HG03571 (cell line): ENCODE results near the gene ZBTB20.
A peak's percentile ranks its signal among the peaks of the same experiment; 100 is the strongest.
"Not testable (repeated sequence)": the region's sequence is repeated elsewhere in the genome, so short reads cannot be mapped to it uniquely, and the experiment has no call there.

Source experiments
- ATAC-seq: cut with Tn5 transposase; IDR thresholded peaks from one replicate; pipeline ENCODE4 v1.9.1; 2021; ENCODE audit not compliant: unreplicated experiment

ZBTB20 gene

DNA sequence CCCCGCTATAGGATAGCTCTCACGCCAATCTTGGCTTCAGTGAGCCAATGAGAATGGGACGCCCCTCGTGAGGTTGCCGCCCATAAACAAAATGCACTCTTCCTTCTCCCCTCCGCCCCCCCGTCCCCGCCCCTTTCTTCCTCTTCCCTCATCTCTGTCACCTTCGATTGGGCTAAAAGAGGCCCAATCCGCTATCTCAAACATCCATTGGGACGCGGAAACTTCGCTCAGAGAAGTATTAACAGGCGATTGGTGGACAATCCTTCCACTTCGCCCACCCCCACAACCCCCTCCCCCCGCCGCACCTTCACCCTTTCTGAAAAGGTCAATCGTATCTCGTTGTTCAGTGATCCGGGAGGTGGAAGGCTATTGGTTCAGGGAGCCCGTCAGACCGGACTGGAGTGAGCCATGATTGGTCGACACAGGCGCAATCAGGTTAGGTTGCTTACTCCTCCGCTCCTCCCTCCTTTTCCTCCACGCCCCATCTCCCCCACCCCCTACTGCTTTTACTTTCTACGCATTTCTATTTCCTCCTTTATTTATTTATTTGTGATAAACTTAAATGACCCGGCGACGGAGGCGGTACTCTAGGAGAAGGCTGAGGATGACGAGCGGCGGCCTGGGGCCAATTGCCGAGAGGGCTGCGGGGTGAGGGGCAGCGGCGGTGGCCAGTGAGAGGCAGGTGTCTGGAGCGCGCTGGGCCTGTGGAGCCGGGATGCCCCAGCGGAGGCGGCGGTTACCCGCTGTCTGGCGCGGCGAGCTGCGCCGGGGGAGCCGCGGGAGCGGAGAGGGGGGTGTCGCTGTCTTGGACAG, 447 bp upstream of the ZBTB20 start:
- peak; percentile 79 for ATAC-seq

DNA sequence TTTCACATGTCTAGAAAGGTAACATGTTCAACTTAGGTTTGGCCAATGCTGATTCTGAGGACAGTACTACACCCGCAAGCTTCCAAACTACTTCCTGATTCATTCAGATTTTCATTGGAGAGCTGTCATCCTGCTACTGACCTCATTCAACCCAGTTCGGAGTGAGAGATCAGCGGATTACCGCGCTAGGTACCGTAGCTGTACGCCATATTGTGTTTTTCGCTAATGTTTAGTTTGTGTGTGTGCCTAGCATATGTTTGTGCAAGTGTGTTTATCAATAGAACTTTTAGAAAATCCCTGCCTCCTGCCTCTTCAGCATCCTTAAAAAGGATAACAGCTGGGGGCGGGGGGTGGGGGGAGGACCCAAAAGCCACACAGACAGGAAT, 1.1 kb downstream of the ZBTB20 start:
- no peak for ATAC-seq

DNA sequence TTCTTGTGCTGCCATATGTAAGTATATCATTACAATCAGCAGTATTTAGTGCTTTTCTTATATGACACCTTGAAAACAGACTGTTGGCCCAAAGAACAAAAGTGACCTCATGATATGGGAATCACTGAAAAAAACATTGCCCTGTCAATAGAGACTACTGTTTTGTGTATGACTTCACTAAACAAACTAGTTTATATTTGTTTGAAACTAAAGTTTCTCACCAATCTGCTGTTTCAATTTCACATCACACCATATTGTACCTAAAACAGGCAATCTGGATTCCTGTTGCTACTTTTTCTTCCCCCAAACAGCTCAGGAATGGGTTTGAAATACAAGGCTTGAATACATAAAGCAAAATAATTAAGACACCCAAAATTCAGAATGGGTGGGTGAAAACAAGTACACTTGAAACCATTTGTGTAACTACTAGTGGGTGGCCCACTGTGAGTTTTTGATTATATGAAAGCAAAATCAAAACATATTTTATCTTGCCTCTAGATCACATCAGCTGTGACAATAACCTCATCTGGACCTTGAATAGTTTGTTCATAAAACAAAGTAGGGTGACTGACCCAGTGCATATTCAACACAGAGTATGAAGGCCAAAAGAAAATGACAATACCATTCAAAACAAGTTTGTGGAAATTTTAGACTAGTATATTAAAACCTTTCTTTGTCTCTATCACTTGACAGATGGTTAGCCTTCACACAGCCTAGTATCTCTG, 5.9 kb downstream of the ZBTB20 start:
- ATAC-seq: no peak

DNA sequence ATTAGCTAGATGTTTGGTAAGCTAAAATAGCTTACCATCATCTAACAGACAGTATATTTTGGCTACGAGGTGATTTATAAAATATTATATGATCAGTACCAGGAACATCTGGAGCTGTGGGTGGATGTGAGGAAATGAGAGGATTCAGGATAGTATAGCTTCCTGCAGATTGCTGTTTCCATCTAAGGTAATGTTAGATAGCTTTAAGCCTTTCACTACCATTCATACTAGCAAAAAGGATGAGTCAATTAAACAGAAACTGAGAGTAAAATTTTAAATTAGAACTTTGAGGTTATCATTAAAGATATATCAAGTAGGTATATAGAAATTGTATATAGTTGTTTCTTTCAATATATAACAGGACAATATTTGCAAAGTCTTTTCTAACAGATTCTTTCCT, 8.0 kb downstream of the ZBTB20 start:
- ATAC-seq: no peak

DNA sequence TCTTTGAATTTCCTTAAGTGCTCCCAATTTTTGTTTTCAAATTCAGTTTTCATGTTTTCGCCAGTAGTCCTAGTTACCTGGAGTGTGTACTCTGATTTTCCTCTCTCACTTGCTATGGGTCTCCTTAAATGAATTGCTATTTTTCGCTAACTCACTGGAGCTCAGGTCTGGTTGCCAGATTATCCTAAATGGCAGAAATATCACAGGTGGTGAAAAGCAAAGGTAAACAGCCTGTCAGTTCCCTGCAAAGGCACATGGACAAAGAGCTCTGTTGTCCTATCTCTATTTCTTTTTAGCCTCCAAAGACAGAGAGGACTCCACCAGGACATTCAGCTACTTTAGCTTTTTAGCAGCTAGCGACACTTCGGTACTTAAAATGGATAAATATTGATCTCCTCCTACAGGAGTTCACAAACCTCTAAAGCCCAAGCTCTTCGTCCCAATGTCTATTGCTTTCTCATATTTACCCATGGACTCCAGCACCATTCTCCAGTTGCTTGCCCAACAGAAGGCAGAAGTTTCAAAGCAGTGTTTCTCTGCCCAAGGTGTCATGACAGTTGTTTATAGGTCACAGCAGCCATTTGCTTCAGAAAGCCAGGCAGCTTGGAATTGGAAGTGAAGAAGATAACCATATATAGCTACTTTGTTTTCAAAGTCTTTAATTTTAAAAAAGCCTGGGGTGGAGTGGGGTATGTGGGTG, 12.3 kb downstream of the ZBTB20 start:
- ATAC-seq: no peak

DNA sequence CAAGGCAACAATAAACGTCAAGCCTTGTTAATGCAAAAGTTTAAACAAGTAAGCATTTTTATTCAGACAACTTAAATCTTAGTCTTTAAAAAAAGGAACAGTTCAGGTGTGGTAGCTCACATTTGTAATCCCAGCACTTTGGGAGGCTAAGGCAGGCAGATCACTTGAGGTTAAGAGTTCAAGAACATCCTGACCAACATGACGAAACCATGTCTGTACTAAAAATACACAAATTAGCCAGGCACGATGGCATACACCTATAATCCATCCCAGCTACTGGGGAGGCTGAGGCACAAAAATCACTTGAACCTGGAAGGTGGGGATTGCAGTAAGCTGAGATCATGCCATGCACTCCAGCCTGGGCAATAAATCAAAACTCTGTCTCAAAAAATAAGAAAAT, 19.9 kb downstream of the ZBTB20 start:
- no peak for ATAC-seq

DNA sequence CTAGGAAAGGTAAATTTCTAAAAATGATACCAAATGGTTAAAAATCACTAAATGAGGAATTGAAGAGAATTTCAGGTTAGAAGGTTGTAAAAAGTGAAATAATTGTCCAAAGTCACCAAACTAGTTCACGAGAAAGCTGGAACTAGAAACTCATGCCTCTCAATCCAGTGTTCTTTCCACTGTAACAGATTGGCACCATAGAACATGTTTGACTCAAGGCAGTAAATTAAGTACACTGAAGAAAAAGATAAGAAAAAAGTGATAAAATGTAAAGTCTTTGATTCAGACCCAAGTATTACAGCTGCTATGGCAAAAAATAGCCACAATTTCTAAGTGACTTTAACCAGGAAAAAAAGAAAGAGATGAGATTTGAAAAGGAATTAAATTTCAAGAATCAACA, 26.5 kb downstream of the ZBTB20 start:
- ATAC-seq: no peak

DNA sequence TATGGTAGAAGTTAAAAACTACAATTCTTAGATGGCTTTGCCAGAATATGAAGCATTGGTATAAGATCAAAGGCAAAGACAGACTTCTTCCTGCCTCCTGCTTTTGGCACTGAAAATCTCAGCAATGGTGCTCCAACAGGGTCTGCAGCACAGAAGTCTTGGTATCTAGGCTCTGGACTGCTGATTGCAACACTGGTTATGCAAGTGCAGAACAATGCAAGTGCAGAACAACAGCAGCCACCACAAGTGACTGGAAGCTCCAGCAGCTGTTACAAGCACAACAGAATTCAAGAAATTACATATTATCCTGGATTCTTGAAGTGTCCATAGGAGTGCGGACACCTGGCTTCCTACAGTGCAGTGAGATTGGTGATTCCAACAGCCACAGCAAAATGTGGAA, 33.7 kb downstream of the ZBTB20 start:
- no peak for ATAC-seq

DNA sequence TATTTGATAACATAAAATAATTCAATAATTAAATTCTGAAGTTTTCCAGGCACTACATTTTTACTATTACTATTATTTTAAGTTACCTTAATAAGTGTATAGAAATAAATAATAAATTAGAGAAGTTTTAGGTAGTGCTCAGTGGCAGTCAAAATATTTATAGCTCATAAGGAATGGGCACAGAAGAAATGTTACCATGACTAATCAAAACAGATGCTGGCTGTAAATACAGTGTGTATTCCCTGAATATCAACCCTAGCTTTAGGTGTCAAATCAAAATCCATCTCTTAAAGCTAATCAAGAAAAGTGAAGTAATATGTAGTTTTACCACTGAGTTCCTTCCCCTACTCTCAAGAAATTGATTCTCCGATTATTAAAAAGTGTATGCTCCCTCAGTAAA, 35.5 kb downstream of the ZBTB20 start:
- ATAC-seq: no peak

DNA sequence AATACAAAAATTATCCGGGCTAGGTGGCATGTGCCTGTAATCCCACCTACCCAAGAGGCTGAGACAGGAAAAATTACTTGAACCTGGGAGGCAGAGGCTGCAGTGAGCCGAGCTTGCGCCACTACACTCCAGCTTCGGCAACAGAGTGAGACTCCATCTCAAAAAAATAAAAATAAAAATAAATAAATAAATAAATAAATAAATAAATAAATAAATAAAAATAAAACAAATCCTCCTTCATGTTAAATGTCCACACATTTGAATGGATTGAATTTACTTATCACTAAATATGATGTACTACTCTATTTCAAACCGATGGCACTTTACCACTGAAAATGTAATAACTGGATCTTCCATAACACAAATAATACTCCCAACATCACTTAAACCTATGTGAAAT, 36.3 kb downstream of the ZBTB20 start:
- ATAC-seq: no peak

DNA sequence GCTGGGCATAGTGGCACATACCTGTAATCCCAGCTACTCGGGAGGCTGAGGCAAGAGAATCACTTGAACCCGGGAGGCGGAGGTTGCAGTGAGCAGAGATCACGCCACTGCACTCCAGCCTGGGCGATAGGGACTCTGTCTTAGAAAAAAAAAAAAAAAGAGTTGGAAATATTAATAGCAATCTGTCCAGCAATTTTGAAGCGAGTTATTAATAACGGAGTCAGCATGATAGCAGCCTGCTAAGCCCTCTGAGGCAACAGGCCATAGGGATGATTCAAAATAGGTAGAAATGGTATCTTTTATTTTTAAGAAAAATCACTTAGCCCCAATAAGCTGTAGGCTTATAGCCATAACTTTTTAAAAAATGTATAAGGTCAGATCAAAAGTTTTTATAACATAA, 37.0 kb downstream of the ZBTB20 start:
- not testable (repeated sequence) for ATAC-seq

DNA sequence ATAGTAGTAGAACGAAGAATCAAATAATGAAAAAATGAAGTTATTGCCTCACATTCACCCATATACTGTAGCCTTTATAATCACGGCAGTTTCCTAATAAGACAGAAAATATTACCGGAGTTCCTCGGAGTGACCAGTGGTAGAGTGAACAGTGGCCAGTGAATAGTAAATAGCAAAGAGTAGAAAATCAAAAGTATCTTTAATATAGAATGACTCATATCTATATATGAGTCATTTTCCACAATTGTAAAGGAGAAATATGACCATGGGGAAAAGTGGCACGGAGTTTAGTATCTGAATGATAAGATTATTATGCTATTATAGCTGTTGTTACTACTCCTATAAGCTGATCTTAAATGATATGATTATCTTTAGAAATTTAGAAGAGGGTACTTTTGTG, 38.5 kb downstream of the ZBTB20 start:
- no peak for ATAC-seq

DNA sequence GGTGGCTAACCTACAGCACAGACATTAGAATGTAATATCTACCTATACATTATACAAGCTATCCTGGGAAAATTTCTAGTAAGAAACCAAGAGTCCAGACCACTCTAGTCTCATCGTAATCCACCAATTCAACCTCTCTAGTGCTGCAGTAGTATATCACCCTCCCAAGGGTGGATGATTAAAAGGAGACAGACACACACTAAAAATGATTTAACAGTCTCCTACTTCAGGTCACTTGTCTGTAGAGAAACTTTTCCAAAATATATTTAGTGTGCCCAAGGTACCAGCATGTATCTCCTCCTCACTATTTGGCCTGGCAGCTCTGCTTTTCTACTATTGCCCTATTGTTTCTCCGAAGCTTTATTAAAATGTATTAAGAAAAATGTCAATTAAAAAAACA, 45.0 kb downstream of the ZBTB20 start:
- no peak for ATAC-seq

DNA sequence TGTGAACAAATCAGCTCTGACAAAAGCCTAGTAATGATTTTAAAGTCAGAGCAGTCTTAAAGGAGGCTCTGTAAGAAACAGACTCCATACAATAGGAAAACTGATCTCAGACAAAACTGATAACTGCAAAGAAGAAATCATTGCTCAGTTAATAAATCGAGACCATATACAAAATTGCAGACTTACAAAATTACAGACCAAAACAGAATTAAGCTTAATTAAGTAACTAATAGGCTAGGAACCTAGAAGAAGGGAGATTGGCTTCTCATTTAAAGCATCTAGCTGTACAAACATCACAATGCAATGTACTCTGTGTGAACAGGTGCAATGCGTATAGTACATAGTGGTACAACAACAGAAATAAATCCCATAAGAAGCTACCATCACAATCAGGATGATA, 46.3 kb downstream of the ZBTB20 start:
- ATAC-seq: no peak

DNA sequence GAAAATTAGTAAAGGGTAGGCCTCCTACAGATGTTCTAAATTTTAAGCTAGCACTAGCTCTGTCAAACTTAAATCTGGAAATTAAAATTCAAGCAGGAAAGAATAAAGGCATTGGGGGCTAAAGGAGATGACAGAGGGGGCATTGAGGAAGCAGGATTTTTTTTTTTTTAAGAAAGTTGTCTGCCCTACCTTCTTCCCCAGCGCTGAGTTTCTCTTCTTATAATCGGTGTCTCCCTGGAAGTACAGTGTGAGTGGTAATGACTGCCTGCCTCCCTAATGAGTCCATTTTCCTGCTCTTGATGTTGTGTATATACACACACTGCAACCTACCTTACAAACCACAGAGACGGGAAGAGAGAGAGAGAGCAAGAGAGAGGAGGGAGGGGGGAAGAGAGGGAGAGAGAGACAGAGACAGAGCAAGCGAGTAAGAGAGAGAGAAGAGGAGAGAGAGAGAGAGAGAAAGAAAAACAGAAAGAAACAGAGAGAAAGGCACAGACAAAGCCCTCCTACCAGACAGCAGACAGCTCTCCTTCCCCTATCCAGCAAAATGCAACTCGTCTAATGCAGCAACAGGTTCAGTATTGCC, 47.0 kb downstream of the ZBTB20 start:
- ATAC-seq: peak; percentile 72

DNA sequence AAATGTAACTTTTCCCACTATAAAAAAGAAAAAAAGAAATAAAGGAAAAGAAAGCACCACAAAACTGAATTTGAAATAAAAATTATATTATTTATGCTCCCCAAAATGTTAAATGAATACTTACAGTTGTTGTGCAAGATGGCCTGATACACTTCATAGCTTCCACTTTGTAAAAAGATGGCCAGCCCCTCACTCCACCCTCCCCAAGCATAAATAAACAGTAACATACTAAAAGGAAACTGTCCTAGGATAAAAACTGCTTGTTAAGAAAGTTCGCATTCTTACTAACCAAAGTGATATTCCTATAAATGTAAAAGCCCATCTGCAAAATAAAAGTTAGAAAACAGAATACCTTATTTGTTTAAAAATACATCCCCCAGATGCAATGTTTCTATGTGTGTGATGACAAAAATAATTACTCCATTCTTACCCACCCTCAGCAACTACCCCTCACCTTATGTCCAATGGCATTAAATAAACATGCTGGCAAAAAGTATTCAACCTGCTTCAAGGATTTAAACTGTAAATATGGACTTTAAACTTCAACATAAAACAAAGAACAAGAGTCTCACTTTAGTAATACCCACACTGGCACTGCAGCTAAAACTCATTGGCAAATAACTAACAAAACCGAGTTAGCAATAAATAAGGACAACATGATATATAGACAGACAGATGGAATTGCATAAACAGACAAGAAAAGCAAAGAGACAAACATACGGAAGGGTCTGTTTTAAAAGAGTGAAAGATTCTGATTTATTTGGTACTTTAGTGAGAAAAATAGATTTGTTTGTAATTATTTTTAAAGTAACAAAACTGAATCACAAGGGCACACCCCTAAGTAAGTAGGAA, 47.7 kb downstream of the ZBTB20 start:
- ATAC-seq: no peak

DNA sequence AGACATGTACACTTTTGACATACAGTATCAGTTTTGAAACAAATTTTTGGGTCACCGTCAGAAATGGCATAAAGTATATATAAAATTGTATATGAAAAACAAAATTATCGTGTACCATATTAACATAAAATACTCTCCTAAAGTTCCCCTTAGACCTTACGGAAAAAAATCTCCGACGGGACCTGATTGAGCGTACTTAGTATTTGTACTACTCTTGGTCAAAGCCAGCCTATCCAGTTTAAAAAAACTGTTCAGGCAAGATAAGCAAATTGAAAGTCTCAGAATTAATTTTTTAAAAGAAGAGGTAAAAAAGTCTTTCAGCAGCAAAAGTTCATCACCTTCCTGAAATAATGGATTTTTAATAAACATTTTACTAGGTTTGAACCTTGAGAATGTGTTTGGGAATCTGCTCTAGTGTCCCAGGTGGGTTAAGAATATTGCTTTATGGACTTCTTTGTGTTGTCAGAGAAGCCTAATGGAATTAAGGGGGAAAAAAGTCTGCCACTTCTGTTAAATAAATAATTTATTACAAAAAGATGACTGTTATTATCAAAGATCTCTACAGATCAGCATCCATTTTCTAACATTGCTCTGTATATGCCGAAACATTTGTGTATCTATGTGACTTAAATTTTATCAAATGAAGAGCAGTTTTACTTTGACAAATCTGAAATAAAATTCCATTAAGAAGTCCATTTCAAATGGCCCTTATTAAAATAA, 48.6 kb downstream of the ZBTB20 start:
- ATAC-seq: no peak

DNA sequence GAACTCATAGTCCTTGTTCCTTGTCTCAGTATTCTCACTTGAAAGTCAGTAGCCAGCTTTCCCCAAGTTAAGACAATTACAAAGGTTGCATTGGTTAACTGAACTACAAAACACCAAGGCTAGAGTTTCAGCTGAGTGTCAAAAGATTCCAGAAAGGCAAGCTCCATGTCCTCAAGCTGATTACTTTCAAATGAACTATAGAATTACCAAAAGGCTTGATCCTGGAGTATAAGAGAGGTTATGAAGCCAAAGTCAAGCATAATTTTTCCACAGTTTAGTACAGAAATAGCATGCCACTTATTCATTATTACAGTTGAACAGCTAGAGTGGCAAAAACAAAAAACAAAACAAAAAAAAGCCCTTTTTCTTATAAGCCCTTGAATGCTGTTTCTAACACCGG, 51.9 kb downstream of the ZBTB20 start:
- ATAC-seq: no peak

DNA sequence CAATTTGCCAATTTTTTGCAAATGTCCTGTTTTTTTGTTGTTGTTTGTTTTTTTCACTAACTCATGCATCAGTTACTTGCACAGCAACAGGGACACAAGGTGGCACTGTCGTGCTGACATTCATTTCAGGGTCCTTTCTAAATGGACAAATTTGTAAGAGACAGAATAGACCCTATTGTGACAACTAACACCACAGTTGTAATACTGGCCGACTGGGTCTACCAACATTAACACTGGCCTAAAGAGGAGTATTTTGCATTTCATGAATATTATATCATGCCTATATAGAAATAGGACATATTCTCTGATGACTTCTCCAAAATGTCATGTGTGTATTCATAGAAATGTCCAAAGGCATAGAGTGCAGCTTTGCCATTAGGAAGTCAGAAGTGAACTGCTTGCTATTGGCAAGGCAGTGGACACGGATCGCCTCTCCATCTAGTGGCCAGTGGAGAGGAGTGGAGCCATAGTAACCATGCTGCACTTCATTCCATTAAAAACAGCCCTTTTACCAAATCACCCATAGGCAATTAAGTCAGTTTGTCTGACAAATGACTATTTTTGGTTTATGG, 54.8 kb downstream of the ZBTB20 start:
- ATAC-seq: peak; percentile 76

DNA sequence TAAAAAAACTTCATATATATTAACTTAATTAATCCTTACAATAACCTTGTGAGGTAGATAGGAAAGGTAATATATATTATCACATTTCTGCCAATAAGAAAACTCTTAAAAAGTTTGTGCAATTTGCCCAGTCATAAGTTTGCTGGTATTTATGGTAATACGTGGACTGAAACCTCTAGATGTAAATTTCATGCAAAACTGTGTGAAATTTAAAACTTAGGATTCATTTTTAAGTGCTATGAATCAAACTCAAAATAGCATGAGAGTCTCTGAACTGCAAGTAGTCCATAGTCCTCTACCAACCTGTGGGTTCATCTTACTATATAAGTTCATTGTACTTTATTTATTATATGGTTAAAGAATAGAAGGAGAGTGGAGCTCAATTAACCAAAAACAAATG, 56.4 kb downstream of the ZBTB20 start:
- no peak for ATAC-seq
